SJSA1 (cell line): ENCODE results near the gene MT1E. TPM values are rescaled to one million over a fixed set of nuclear protein-coding genes. Genes with fewer than 3 reads are reported as not detected.
"Not testable (repeated sequence)": the region's sequence is repeated elsewhere in the genome, so short reads cannot be mapped to it uniquely, and the experiment has no call there.

Experiments
- DNase-seq, 2 experiments: peaks; one replicate each; pipeline ENCODE4 v3.0.0-alpha.2; 2015 to 2020; ENCODE audit warnings: low spot score in 2 of 2, low read depth in 1 of 2
- H3K27ac ChIP-seq: fragments of 250-450 bp; sonication (Bioruptor Pico); 2 replicates; pipeline ENCODE4 v1.5.1; 2020; ENCODE audit warnings: mild to moderate bottlenecking, moderate library complexity
- H3K27me3 ChIP-seq: fragments of 250-450 bp; sonication (Bioruptor Pico); replicated peaks from 2 replicates; pipeline ENCODE4 v1.5.1; 2020; ENCODE audit warnings: mild to moderate bottlenecking, moderate library complexity
- H3K36me3 ChIP-seq: fragments of 250-450 bp; sonication (Bioruptor Pico); 2 replicates; pipeline ENCODE4 v1.5.1; 2020; ENCODE audit warnings: mild to moderate bottlenecking
- H3K4me1 ChIP-seq: fragments of 250-450 bp; sonication (Bioruptor Pico); replicated peaks from 2 replicates; pipeline ENCODE4 v1.6.1; 2021; ENCODE audit warnings: mild to moderate bottlenecking
- H3K4me3 ChIP-seq: fragments of 250-450 bp; sonication (Bioruptor Pico); 2 replicates; pipeline ENCODE4 v1.5.1; 2020; ENCODE audit warnings: mild to moderate bottlenecking
- H3K9me3 ChIP-seq: fragments of 250-450 bp; sonication (Bioruptor Pico); replicated peaks from 2 replicates; pipeline ENCODE4 v1.5.1; 2020; ENCODE audit warnings: mild to moderate bottlenecking
- total RNA-seq: library from RNA; depleted of rRNA; stranded (reverse); fragments of >200 nt; shearing (Covaris generic); gene quantifications from 2 replicates; pipeline ENCODE4 v1.2.3, GENCODE V29; 2014

MT1E gene
- total RNA-seq, 1 experiment from 2014 or later = 63.9 TPM

DNA sequence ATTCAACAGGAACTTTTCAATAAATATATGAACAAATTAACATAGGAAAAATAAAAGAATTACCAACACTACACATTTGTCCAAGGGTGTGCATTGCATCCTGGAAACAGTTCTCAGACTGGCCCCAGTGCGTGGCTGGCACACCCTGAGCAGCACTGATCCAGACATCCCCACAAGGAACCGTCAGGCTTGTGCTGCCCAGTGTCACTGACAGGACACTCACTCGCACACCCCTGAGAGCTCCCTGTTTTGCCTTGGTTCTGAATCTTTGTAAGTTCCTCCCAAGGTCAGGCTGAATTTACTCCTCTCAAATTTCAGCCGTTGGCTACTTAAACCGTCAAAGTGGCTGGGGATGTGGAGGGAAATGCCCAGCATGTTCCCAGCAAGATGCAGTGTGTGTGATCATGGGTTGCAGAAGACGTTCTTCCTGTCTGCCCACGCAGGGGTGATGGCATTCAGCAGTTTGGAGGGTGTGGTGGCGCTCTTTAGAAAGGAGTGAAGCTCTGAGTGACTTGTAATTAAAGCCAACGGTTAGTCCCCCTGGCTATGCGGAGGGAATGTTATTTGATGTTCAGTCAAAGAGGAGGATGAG, 15.5 kb upstream of the MT1E start:
- H3K4me1 ChIP-seq = peaks cover 82% of the 10 kb centered on the region
- H3K36me3 ChIP-seq = no peaks in the 10 kb centered on the region
- H3K4me3 ChIP-seq = peak overlapping the region; percentile 47
- peak overlapping the region; percentile 96 for H3K27ac ChIP-seq
- H3K27me3 ChIP-seq = no peaks in the 10 kb centered on the region
- no peaks in the 10 kb centered on the region for H3K9me3 ChIP-seq
- DNase-seq = peak; percentile 73 to 82

DNA sequence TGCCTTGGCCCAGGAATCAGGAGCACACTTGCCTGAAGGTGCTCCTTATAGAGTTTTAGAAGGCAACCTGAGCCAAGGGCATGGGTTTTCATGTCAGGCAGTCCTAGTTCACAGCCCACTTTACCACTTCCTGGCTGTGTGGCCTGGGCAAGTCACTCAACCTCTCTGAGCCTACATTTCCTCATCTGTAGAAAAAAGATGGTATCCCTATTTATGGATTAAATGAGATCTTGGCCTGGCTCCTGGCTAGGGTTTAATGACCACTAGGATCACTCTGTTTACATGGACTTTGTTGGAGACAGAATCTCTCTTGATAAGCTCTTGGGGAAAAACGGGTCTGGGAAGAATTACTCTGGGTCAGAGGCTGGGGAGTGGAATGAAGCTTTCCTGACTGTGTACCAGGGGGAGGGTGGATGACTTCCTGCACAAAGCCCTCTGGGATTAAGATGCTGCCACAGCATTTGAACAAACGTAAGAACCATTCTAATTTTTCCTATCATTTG, 14.9 kb upstream of the MT1E start:
- peaks cover 81% of the 10 kb centered on the region for H3K4me1 ChIP-seq

DNA sequence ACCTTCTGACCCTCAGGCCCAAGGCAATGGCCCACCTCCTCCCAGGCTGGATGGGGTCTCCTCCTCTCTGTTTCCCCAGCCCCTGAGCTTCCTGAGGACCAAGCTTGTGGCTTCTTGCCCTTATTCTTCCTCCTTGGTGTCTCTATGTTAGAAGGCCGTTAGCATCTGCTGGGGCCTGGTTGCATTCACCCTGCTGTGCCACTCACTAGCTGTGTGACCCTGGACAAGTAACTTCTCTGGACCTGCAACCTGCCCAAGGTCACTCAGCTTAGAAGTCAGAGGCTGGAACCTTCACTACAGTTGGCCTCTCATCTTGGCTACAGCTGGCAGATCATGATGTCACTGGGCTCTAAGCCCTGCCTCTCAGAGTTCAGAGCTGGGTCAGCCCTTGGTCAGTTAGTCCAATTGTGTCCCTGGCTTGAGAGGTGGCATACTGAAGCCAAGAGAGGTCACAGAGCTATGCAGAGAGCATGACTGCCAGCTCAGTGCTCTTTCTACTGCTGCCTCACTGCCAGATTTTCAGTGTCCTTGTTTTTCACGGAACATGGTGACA, 14.2 kb upstream of the MT1E start:
- Histone ChIP-seq H3K4me1 (peaks cover 74% of the 10 kb centered on the region), H3K4me3 (no peak overlapping the region), H3K36me3 (no peaks in the 10 kb centered on the region), H3K27ac (peak overlapping the region; percentile 96), H3K27me3 (no peaks in the 10 kb centered on the region), H3K9me3 (no peaks in the 10 kb centered on the region)
- DNase-seq = peak in 1 of 2 experiments; percentile 37

More for the DNA sequence above, 14.9 kb upstream of the MT1E start:
- Histone ChIP-seq H3K36me3 (no peaks in the 10 kb centered on the region), H3K27ac (peak overlapping the region; percentile 96), H3K9me3 (no peaks in the 10 kb centered on the region), H3K27me3 (no peaks in the 10 kb centered on the region), H3K4me3 (peak overlapping the region; percentile 47)
- DNase-seq = no peak

DNA sequence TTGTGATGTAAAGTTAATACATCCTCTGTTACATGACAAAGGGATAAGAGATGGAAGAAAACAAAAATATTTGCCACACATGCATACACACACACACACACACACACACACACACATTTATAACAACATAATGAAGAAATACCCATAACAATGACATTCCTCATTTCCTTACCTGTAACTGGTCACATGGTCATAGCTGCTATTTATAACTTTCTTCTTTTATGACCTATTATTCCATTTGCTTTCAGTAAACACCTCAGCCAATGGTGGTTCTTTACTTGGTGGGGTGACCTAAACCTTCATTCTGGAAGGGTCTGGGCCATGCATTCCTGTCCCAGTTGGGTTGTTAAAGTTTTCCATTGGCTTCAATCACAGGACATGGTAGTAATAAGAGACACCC, 11.9 kb upstream of the MT1E start:
- Histone ChIP-seq H3K36me3 (no peaks in the 10 kb centered on the region), H3K4me3 (0 out of 2 replicates have a peak overlapping the region, but pooled peaks have one; percentile 1), H3K9me3 (no peaks in the 10 kb centered on the region), H3K27me3 (no peaks in the 10 kb centered on the region), H3K27ac (peak overlapping the region; percentile 60), H3K4me1 (peaks cover 55% of the 10 kb centered on the region)
- no peak for DNase-seq

DNA sequence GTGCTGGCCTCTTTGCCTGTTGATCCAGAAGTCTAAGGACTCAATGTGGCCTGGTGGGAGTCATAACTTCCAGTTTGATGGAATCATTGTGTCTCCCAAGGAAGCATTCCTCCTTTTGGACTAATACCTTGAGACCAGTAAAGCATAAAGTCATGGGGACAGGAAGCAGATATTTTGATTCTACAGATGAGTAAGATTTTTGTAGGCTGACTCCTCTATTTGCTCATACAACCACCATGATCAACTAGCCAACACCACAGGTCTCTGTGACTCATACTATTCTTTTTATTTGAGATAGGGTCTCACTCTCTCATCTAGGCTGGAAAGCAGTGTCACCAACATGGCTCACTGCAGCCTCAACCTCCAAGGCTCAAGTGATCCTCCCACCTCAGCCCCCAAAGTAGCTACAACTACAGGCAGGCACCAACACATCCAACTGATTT, 11.0 kb upstream of the MT1E start:
- Histone ChIP-seq H3K36me3 (no peaks in the 10 kb centered on the region), H3K4me3 (0 out of 2 replicates have a peak overlapping the region, but pooled peaks have one; percentile 1), H3K27me3 (no peaks in the 10 kb centered on the region), H3K4me1 (peaks cover 55% of the 10 kb centered on the region), H3K27ac (peak overlapping the region; percentile 60), H3K9me3 (no peaks in the 10 kb centered on the region)
- DNase-seq = peak in 1 of 2 experiments; percentile 75

DNA sequence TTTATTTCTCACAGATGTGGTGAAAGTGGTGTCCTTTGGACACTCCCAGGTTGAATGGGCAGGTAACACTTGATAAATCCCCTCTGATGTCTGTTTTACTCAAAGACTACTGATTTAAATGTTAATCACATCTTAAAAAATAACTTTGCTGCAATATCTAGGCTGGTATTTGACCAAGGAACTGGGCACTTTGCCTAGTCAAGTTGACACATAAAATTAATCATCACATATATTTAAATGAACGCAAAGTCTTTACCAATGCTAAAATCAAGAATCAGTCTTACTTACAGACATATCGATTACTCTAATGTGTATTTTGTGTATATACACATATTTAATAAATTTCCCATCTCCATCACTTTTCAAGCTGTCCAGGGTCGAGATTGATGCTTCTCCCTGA, 10.2 kb upstream of the MT1E start:
- H3K4me1 ChIP-seq = peaks cover 49% of the 10 kb centered on the region

DNA sequence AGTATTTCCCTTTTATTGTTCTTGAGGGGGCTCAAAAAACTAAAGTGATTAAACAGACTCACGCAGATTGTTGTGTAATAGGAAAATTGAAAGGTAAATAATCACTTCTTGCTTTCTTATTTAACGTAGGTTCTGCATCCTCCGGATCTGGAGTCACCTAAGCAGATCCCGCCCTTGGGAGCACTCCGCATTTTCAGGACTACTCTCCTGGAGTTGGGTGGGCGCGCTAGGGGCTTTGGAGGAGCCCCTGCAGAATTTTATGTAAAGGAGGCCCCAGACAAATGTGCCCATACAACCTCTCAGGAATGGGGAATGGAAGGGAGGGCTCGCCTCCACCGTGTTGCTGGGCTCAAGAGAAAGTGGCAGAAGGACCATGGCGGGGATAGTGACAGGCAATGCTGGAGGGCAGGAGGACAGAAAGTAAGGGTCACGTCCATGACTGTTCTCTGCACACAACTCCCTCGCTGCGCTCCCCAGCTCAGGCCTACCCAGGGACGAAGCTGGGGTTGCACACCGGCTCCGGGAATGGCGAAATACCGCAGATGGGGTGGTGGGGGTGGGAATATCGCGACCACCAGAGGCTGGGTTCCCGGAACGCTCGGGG, 8.9 kb upstream of the MT1E start:
- no peak for DNase-seq
- Histone ChIP-seq H3K4me1 (peaks cover 36% of the 10 kb centered on the region), H3K27ac (no peak overlapping the region), H3K9me3 (no peaks in the 10 kb centered on the region), H3K4me3 (no peak overlapping the region), H3K27me3 (no peaks in the 10 kb centered on the region), H3K36me3 (no peaks in the 10 kb centered on the region)

More for the DNA sequence above, 10.2 kb upstream of the MT1E start:
- Histone ChIP-seq H3K9me3 (no peaks in the 10 kb centered on the region), H3K27me3 (no peaks in the 10 kb centered on the region), H3K36me3 (no peaks in the 10 kb centered on the region), H3K4me3 (no peak overlapping the region), H3K27ac (peak overlapping the region; percentile 49; the same call in 1 of the 2 replicates)
- DNase-seq = no peak

DNA sequence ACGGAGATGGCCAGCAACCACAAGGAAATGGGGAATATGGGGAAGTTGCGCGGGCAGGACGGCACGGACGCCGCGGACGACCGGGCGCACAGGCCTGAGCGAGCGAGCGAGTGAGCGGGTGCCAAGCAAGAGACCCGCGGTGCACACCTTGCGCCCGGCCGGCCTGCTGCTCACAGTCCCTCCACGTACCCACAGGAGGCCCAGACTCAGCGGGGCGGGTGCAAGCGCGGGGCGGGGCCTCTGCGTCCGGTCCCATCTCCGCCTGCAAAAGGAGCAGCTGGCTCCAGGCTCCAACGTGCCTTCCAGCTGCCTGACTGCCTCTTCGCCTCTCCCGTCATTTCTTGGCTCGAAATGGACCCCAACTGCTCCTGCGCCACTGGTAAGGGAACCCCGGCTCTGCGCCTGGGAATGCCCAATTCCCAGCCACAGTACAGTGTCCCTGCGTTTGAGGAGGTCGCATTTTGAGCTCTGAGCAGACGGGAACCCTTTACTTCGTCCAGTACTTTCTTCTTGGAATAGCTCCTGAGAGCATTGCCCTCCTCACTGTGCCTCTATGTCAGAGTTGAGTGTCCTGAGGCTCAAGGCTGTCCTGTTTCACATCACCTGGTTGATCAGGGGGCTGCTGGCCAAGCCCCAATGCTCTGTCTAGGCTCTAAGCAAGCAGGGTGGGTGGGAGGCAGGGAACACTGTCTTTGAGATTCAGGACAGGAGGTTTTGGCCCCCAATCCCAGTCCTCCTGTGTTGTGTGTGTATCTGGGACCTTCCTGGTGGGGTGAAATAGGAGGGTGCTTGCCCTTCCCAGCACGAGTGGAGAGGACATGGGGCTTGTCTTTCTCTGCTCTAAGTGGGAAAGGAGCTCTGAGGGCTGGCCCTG, 8.1 kb upstream of the MT1E start:
- no peaks in the 10 kb centered on the region for H3K27me3 ChIP-seq
- no peak for DNase-seq
- no peaks in the 10 kb centered on the region for H3K36me3 ChIP-seq
- no peaks in the 10 kb centered on the region for H3K9me3 ChIP-seq
- H3K27ac ChIP-seq = no peak overlapping the region
- H3K4me1 ChIP-seq = peaks cover 30% of the 10 kb centered on the region
- no peak overlapping the region for H3K4me3 ChIP-seq

DNA sequence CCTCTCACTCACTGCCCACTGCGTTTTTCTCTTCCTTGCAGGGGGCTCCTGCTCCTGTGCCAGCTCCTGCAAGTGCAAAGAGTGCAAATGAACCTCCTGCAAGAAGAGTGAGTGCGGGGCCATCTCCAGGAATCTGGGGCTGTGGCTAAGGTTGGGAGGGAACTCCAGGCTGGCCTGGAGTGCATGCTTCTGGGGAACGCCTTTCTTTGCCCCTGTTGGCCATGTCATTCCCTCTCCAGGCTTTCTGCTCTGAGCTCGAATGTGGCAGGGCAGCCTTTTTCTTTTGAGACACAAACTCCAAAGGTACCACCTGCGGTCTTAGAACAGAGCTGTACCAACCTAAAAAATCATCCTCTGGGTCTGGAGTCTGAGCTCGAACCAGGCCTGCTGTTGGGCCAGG, 7.4 kb upstream of the MT1E start:
- no peak for DNase-seq
- no peaks in the 10 kb centered on the region for H3K36me3 ChIP-seq
- peaks cover 23% of the 10 kb centered on the region for H3K4me1 ChIP-seq
- H3K27me3 ChIP-seq = no peaks in the 10 kb centered on the region
- H3K27ac ChIP-seq = no peak overlapping the region
- no peak overlapping the region for H3K4me3 ChIP-seq
- H3K9me3 ChIP-seq = no peaks in the 10 kb centered on the region

DNA sequence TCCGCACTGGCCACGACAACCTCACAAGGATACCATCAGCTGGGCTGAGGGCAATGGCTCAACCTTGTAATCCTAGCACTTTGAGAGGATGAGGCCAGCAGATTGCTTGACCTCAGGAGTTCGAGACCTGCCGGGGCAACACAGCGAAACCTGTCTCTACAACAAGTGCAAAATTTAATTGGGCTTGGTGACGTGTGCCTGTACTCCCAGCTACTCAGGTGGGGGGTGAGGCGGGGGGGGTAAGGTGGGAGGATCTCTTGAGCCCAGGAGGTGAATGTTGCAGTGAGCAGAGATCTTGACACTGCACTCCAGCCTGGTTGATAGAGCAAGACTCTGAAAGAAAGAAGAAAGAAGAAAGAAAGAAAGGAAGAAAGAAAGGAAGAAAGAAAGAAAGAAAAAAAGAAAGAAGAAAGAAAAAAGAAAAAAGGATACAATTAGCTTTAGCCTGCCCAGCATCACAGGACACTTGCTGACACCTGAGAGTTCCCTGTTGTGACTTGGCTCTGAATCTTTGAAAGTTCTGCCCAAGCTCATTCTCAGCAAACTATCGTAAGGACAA, 5.2 kb upstream of the MT1E start:
- H3K36me3 ChIP-seq = no peaks in the 10 kb centered on the region
- DNase-seq = no peak
- H3K27me3 ChIP-seq = no peaks in the 10 kb centered on the region; the same call in 1 of the 2 replicates
- H3K9me3 ChIP-seq = no peaks in the 10 kb centered on the region
- H3K4me1 ChIP-seq = peaks cover 6% of the 10 kb centered on the region
- H3K4me3 ChIP-seq = no peak overlapping the region
- no peak overlapping the region for H3K27ac ChIP-seq

DNA sequence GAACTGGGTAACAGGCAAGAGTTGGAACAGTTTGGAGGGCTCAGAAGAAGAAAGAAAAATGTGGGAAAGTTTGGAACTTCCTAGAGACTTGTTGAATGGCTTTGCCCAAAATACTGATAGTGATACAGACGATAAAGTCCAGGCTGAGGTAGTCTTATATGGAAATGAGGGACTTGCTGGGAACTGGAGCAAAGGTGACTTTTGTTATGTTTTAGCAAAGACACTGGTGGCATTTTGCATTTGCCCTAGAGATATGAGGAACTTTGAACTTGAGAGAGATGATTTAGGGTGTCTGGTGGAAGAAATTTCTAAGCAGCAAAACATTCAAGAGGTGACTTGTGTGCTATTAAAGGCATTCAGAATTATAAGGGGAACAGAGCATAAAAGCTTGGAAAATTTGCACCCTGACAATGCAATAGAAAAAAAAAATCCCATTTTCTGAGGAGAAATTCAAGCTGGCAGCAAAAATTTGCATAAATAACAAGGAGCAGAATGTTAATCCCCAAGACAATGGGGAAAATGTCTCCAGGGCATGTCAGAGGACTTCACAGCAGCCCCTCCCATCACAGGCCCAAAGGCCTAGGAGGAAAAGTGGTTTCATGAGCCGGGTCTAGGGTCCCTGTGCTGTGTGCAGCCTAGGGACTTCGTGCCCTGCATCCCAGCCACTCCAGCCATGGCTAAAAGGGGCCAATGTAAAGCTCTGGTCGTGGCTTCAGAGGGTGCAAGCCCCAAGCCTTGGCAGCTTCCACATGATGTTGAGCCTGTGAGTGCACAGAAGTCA, 3.7 kb upstream of the MT1E start:
- not testable (repeated sequence) for H3K4me3 ChIP-seq, H3K27ac ChIP-seq, H3K27me3 ChIP-seq, H3K9me3 ChIP-seq, DNase-seq, H3K36me3 ChIP-seq
- peaks cover 12% of the 10 kb centered on the region for H3K4me1 ChIP-seq

DNA sequence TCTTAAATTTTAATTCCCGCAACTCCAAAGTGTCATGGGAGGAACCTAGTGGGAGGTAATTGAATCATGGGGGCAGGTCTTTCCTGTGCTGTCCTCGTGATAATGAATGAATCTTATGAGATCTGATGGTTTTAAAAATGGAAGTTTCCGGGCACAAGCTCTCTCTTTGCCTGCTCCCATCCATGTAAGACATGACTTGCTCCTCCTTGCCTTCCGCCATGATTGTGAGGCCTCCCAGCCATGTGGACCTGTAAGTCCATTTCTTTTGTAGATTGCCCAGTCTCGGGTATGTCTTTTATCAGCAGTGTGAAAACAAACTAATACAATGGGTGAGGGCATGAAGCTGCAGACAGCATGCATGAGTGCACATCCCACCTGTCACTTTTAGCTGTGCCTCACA, 2.4 kb upstream of the MT1E start:
- H3K27ac ChIP-seq, H3K36me3 ChIP-seq, H3K9me3 ChIP-seq, DNase-seq, H3K27me3 ChIP-seq, H3K4me3 ChIP-seq: not testable (repeated sequence)
- H3K4me1 ChIP-seq = peaks cover 20% of the 10 kb centered on the region

DNA sequence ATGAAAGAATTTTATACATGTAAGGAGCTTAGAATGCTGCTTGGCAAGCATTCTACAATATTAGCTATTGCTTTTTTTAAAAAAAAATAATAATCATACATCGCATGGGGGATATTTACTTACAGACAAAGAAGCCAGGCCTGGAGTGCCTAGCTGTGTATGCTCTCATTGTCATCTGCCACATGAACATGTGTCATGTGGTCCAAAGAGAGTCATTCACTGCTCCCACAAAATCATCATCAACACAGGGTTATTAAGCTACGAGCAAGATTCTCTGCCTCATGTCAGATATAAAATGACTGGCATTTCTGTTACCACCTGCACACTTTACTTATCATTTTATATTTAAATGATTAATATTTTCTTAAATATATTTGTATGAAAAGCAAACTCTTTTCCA, 1.9 kb upstream of the MT1E start:
- Histone ChIP-seq H3K9me3 (no peaks in the 10 kb centered on the region), H3K36me3 (no peaks in the 10 kb centered on the region; the same call in 1 of the 2 replicates), H3K27me3 (no peaks in the 10 kb centered on the region; the same call in 1 of the 2 replicates), H3K27ac (no peak overlapping the region), H3K4me1 (peaks cover 20% of the 10 kb centered on the region), H3K4me3 (no peak overlapping the region)
- DNase-seq = no peak
